Gastrocnemius medialis (tissue), 4 donors: Measurements from ENCODE around the gene BTG4. TPM values are rescaled to one million over a fixed set of nuclear protein-coding genes. Genes with fewer than 3 reads are reported as not detected.

Experiments
- ATAC-seq, 2 donors: fragments of 150-250 bp; one replicate each; pipeline ENCODE4 v1.9.1; 2016
- DNase-seq, 2 donors: peaks; one replicate each; pipeline ENCODE4 v3.0.0-alpha.2; 2019
- H3K27ac ChIP-seq, 4 donors: fragments of 200-600 bp; sonication (generic); 1 replicate in 1 of 4; 2 replicates in 3 of 4; pipeline ENCODE4 v1.5.1; 2016 to 2018; ENCODE audit warnings: mild to moderate bottlenecking in 2 of 4, moderate library complexity in 1 of 4
- H3K27me3 ChIP-seq, 3 donors: fragments of 200-600 bp; sonication (generic) in 2 of 3; 1 replicate in 1 of 3; 2 replicates in 2 of 3; pipeline versions ENCODE4 v1.5.1 to v1.6.0; 2016 to 2019; ENCODE audit warnings: mild to moderate bottlenecking in 1 of 3, moderate library complexity in 1 of 3
- H3K36me3 ChIP-seq, 2 donors: fragments of 200-600 bp; sonication (generic) in 1 of 2; one replicate each; pipeline ENCODE4 v1.5.1; 2017 to 2018
- H3K4me1 ChIP-seq, 2 donors: fragments of 200-600 bp; sonication (generic) in 1 of 2; one replicate each; pipeline ENCODE4 v1.5.1; 2016 to 2017; ENCODE audit warnings: mild to moderate bottlenecking in 2 of 2
- H3K4me3 ChIP-seq, 4 donors: fragments of 200-600 bp; sonication (generic) in 3 of 4; 1 replicate in 1 of 4; 2 replicates in 3 of 4; pipeline ENCODE4 v1.5.1; 2016 to 2019; ENCODE audit warnings: mild to moderate bottlenecking in 2 of 4
- H3K9me3 ChIP-seq, 3 donors: fragments of 200-600 bp; sonication (generic) in 2 of 3; 1 replicate in 1 of 3; 2 replicates in 2 of 3; pipeline ENCODE4 v1.5.1; 2016 to 2019
- CTCF ChIP-seq, 5 experiments: fragments of 450-650 bp in 3 of 5; fragments of 200-600 bp in 2 of 5; sonication (generic) in 2 of 5; IDR thresholded peaks in 4 of 5; conservative IDR thresholded peaks in 1 of 5; 1 replicate in 4 of 5; 2 replicates in 1 of 5; pipeline ENCODE4 v1.5.1; 2016 to 2019; ENCODE audit warnings: antibody characterized with exemption in 5 of 5, mild to moderate bottlenecking in 3 of 5, moderate library complexity in 3 of 5
- POLR2A ChIP-seq, 2 donors: fragments of 450-650 bp; IDR thresholded peaks; one replicate each; pipeline ENCODE4 v1.6.1; 2017; ENCODE audit warnings: antibody characterized with exemption in 2 of 2, mild to moderate bottlenecking in 2 of 2, moderate library complexity in 2 of 2
- in situ Hi-C, 4 donors: fragments of 200-750 bp; cut with MboI; loops; one replicate each; pipeline versions ENCODE4 v1.15.0 to v1.8.0; 2017; ENCODE audit warnings: low sequenced_read_pairs in 4 of 4
- intact Hi-C: fragments of 100-400 bp; cut with DNase I; formaldehyde crosslinking; loops from one replicate; pipeline ENCODE4 v1.15.1; 2023; ENCODE audit warnings: low total_unique reads
- total RNA-seq, 4 donors: library from RNA; depleted of rRNA; stranded (reverse); fragments of >200 nt; gene quantifications; one replicate each; pipeline versions ENCODE4 v1.1.0 to v1.2.3, GENCODE V29; 2016

BTG4 gene
- total RNA-seq, 4 donors from 2014 or later: not detected

GRCh38 chr11:111456859-111457730 is 55.1 kb downstream of the BTG4 start:
- TF ChIP-seq POLR2A (IDR thresholded peaks at IDR 0.05): no peak
- no peak for TF ChIP-seq CTCF (IDR thresholded peaks at IDR 0.05 in 4 of 5, conservative IDR thresholded peaks at IDR 0.05 in 1 of 5)
- Histone ChIP-seq H3K27me3 (peaks cover 0 to 3% (median 0%) of the 10 kb centered on the region in 3 donors), H3K9me3 (no peaks in the 10 kb centered on the region), H3K4me1 (no peaks in the 10 kb centered on the region), H3K36me3 (no peaks in the 10 kb centered on the region), H3K27ac (no peak overlapping the region), H3K4me3 (no peak overlapping the region)
- DNase-seq (no peak), ATAC-seq (no peak)
- in situ Hi-C loops (no loop called here), intact Hi-C loops (no loop called here)

GRCh38 chr11:111456086-111456858 is 55.9 kb downstream of the BTG4 start:
- Histone ChIP-seq H3K9me3 (no peaks in the 10 kb centered on the region), H3K4me3 (no peak overlapping the region), H3K27me3 (peaks cover 0 to 3% (median 0%) of the 10 kb centered on the region in 3 donors), H3K27ac (no peak overlapping the region), H3K36me3 (no peaks in the 10 kb centered on the region), H3K4me1 (no peaks in the 10 kb centered on the region)
- TF ChIP-seq POLR2A (IDR thresholded peaks at IDR 0.05) (no peak), CTCF (IDR thresholded peaks at IDR 0.05 in 4 of 5, conservative IDR thresholded peaks at IDR 0.05 in 1 of 5) (no peak)
- intact Hi-C loops (no loop called here), in situ Hi-C loops (no loop called here)
- no peak for DNase-seq
- no peak for ATAC-seq

- H3K9me3 ChIP-seq: no peaks in the 10 kb centered on the region
- TF ChIP-seq CTCF (IDR thresholded peaks at IDR 0.05 in 4 of 5, conservative IDR thresholded peaks at IDR 0.05 in 1 of 5) (no peak), POLR2A (IDR thresholded peaks at IDR 0.05) (no peak)
- ATAC-seq (no peak), DNase-seq (no peak)
- no peaks in the 10 kb centered on the region for H3K36me3 ChIP-seq
- no peaks in the 10 kb centered on the region for H3K4me1 ChIP-seq
- intact Hi-C loops: no loop called here
- H3K4me3 ChIP-seq: no peak overlapping the region
- H3K27ac ChIP-seq: no peak overlapping the region
- H3K27me3 ChIP-seq: no peaks in the 10 kb centered on the region
- in situ Hi-C loops: no loop called here
Measured at GRCh38 chr11:111455291-111456085, 56.7 kb downstream of the BTG4 start.

- DNase-seq (no peak), ATAC-seq (no peak)
- no peak overlapping the region for H3K27ac ChIP-seq
- no peaks in the 10 kb centered on the region for H3K27me3 ChIP-seq
- no peaks in the 10 kb centered on the region for H3K4me1 ChIP-seq
- H3K4me3 ChIP-seq: no peak overlapping the region
- no peaks in the 10 kb centered on the region for H3K9me3 ChIP-seq
- TF ChIP-seq CTCF (IDR thresholded peaks at IDR 0.05 in 4 of 5, conservative IDR thresholded peaks at IDR 0.05 in 1 of 5) (peak in 1 of 5 experiments; percentile 19), POLR2A (IDR thresholded peaks at IDR 0.05) (no peak)
- in situ Hi-C loops: no loop called here
- no peaks in the 10 kb centered on the region for H3K36me3 ChIP-seq
- intact Hi-C loops: no loop called here
Measured at GRCh38 chr11:111454561-111455192, 57.5 kb downstream of the BTG4 start.
